IMR-90 (cell line): Measurements from ENCODE around the gene FBXL7.

ENCODE experiments used
- BHLHE40 ChIP-seq: fragments of 150-350 bp; IDR thresholded peaks from 2 replicates; pipeline ENCODE4 v1.6.1; 2016; ENCODE audit warnings: mild to moderate bottlenecking, low read depth, low read length
- CEBPB ChIP-seq: IDR thresholded peaks from 2 replicates; pipeline ENCODE4 v1.6.1; 2012; ENCODE audit warnings: low read depth, low read length, improper control_type of control experiment
- CHD1 ChIP-seq: IDR thresholded peaks from 2 replicates; pipeline ENCODE4 v1.6.1; 2012; ENCODE audit warnings: low read depth, low read length, improper control_type of control experiment
- FOS ChIP-seq: fragments of 150-350 bp; IDR thresholded peaks from 2 replicates; pipeline ENCODE4 v1.6.1; 2016; ENCODE audit warnings: low read depth, low read length
- MXI1 ChIP-seq: IDR thresholded peaks from 2 replicates; pipeline ENCODE4 v1.6.1; 2012; ENCODE audit warnings: low read depth, mild to moderate bottlenecking, low read length, moderate library complexity, borderline replicate concordance
- TF ChIP-seq, protein P1 (sequence below): conservative IDR thresholded peaks from 2 replicates; pipeline ENCODE4 v1.5.1; 2012; ENCODE audit warnings: mild to moderate bottlenecking, low read depth, low read length, improper control_type of control experiment
- TF ChIP-seq, protein P2 (sequence below): fragments of 150-350 bp; IDR thresholded peaks from 2 replicates; pipeline ENCODE4 v1.6.1; 2016; ENCODE audit warnings: low read depth, mild to moderate bottlenecking, low read length, moderate library complexity, borderline replicate concordance

DNA sequence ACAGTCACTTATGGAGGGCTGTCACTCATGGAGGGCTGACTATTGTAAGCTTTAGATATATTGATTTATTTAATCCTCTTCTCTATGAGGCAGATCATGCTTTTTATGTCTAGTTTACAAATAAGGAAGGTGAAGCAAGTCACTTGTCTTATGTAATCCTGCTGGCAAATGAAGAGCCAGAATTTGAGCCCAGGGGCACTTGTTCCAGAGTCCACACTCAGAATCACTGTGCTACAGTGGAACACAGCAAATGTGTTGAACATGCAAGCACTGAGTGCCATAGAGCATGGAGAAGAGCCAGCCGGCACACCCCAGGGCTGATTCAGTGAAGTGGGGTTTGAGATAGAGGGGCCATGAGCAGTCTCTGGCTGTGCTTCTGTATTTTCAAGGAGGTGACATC lies 353.0 kb downstream of the FBXL7 start:
- TF ChIP-seq, protein P1, sequence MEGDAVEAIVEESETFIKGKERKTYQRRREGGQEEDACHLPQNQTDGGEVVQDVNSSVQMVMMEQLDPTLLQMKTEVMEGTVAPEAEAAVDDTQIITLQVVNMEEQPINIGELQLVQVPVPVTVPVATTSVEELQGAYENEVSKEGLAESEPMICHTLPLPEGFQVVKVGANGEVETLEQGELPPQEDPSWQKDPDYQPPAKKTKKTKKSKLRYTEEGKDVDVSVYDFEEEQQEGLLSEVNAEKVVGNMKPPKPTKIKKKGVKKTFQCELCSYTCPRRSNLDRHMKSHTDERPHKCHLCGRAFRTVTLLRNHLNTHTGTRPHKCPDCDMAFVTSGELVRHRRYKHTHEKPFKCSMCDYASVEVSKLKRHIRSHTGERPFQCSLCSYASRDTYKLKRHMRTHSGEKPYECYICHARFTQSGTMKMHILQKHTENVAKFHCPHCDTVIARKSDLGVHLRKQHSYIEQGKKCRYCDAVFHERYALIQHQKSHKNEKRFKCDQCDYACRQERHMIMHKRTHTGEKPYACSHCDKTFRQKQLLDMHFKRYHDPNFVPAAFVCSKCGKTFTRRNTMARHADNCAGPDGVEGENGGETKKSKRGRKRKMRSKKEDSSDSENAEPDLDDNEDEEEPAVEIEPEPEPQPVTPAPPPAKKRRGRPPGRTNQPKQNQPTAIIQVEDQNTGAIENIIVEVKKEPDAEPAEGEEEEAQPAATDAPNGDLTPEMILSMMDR: no peak
- no peak for TF ChIP-seq CHD1
- TF ChIP-seq MXI1: no peak
- TF ChIP-seq CEBPB: no peak
- no peak for TF ChIP-seq FOS
- TF ChIP-seq BHLHE40: no peak
- TF ChIP-seq, protein P2, sequence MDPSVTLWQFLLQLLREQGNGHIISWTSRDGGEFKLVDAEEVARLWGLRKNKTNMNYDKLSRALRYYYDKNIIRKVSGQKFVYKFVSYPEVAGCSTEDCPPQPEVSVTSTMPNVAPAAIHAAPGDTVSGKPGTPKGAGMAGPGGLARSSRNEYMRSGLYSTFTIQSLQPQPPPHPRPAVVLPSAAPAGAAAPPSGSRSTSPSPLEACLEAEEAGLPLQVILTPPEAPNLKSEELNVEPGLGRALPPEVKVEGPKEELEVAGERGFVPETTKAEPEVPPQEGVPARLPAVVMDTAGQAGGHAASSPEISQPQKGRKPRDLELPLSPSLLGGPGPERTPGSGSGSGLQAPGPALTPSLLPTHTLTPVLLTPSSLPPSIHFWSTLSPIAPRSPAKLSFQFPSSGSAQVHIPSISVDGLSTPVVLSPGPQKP: no peak
